Hair follicle dermal papilla cell (primary cell): ENCODE measurements around the gene GALC. TPM values are rescaled to one million over a fixed set of nuclear protein-coding genes. Genes with fewer than 3 reads are reported as not detected.

Source experiments
- small RNA-seq: library from RNA; depleted of rRNA; stranded (forward); fragments of <200 nt; gene quantifications from one replicate; pipeline ENCODE3, GENCODE V24; 2012
- total RNA-seq: library from RNA; depleted of rRNA; stranded (reverse); fragments of >200 nt; gene quantifications from 2 replicates; pipeline ENCODE4 v1.2.3, GENCODE V29; 2012

GALC gene
- 26.6 and 32.0 TPM in 2 replicates for total RNA-seq

DNA sequence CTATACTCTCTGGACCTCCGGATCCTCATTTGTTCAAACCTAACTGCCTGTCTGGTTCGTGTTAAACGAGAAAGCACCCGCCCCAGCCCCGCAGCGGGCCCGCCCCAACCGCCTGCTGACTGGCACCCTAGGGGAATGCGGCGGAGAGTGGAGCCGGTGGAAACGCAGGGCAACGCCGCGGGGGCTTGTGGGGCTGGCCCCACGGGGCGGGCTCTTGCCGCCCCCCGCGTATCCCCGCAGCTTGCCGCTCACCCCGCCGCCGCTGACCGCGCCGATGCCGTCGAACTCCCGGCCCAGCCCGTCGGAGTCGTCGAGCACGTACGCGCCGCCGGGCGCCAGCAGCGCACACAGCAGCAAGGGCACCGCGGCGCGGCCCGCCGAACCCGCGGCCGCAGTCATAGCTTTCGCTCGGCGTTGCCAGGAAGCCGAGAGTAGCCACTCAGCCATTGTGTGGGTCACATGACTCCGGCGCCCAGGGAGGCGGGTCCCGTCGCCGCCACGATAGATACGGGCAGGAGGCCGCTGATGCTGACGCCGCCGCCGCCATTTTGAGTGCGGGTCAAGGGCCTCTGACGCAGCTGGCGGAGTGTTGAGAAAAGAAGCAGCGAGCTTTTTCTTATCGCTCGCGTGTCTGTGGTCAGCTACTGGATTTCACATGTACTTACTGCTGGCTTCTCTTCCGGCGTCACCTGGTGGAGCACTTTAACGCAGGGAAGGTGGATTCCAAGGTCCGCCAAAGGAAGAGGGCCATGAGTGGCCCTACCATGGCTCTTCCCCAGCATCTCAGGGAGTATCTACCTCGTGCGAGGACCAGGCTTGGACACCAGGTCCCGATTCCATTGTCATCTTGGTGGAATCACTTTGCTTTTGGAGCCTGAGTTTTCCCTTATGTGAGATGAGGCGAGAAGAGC is at the start of gene GALC:
Gene GALC, minus strand, starts transcription at position 465 of the 911 bp plus-strand sequence. Its CDS starts 18 bp downstream, at position 447.

DNA sequence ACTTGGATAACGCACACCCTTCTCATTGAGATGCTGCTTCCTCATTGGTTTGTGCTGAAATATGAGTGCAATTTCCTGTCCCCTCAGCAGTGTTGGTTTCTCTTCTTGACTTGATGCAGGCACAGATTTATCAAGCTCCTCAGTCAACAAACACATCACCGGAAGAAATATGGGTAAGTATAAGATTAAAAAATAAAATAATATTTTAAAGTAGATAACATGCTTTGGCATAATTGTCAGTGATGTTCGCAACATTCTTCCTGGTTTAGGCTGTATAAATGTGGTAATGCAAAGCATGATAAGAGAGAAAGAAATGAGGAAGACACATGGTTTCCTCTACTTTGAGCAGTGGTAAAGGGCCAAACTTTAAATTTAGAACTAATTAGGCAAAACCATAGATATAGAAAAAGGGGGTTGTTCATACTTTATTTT is 12.1 kb upstream of the GALC start, which contains the start of gene GPR65:
Gene GPR65, plus strand, starts transcription at position 86 of the 432 bp plus-strand sequence. CDS start 5,713 bp downstream, outside the sequence.

Small RNA genes lying within 50 kb of the gene (small RNA-seq; reads per million reads assigned to genes)
- gene RNU6-835P: not detected

Other genes with a start within 250 kb of the GALC start
- 1.5 and 1.6 TPM in 2 replicates for gene GPR65, start 12.0 kb upstream of the GALC start, total RNA-seq